ENCODE data around the gene GRM6. TPM values are rescaled to one million over a fixed set of nuclear protein-coding genes. Genes with fewer than 3 reads are reported as not detected.
A peak's percentile ranks its signal among the peaks of the same experiment; 100 is the strongest.

GRM6 gene
- total and polyA plus RNA-seq, 11 donors = 0.04 TPM; not detected in 10

DNA sequence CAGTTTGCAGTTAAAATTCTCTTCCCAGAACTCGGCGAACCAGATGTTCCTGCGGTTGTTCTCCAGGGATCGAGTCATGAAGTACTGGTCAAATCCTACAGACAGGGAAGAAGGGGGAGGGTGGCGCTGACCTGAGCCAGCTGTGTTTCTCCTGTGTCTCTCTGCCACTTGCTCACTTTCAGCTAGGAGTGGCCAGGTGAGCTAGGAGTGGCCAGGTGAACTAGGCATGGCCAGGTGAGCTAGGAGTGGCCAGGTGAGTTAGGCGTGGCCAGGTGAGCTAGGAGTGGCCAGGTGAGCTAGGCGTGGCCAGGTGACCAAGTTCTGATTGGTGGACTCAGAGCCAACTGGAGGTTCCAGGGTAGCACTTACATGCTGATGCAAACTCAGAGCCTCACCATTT, 5.8 kb downstream of the GRM6 start:
- no peak for DNase-seq
- Histone ChIP-seq H3K9me3 (peaks cover 0 to 68% (median 43%) of the 10 kb centered on the region in 12 donors), H3K4me3 (no peak overlapping the region), H3K36me3 (no peaks in the 10 kb centered on the region), H3K4me1 (peaks cover 0 to 2% (median 0%) of the 10 kb centered on the region in 12 donors), H3K27me3 (peaks cover 0 to 27% (median 14%) of the 10 kb centered on the region in 9 donors), H3K27ac (no peak overlapping the region)
- WGBS, 4 donors = 88 to 95% (median 90%) methylated on average over 7 of the region's 7 CpGs
- no peak for ATAC-seq
- TF ChIP-seq CTCF (IDR thresholded peaks at IDR 0.05) (no peak), POLR2A (IDR thresholded peaks at IDR 0.05) (no peak)
- intact Hi-C loops (cut with DNase I) = no loop called here

- DNase-seq (no peak), ATAC-seq (peak in 1 of 4 donors; percentile 7)
- Histone ChIP-seq H3K9me3 (peaks cover 0 to 75% (median 48%) of the 10 kb centered on the region in 12 donors), H3K27ac (no peak overlapping the region), H3K4me3 (no peak overlapping the region), H3K27me3 (peaks cover 0 to 20% (median 8%) of the 10 kb centered on the region in 9 donors), H3K36me3 (no peaks in the 10 kb centered on the region), H3K4me1 (no peaks in the 10 kb centered on the region)
- intact Hi-C loops (cut with DNase I) = no loop called here
- TF ChIP-seq CTCF (IDR thresholded peaks at IDR 0.05) = no peak
- TF ChIP-seq POLR2A (IDR thresholded peaks at IDR 0.05) = no peak
- 86 to 96% (median 94%) methylated on average over 18 to 27 of the region's 27 CpGs for WGBS, 4 donors
These were observed 6.5 kb downstream of the GRM6 start for GRCh38 chr5:178988436-178989220.

DNA sequence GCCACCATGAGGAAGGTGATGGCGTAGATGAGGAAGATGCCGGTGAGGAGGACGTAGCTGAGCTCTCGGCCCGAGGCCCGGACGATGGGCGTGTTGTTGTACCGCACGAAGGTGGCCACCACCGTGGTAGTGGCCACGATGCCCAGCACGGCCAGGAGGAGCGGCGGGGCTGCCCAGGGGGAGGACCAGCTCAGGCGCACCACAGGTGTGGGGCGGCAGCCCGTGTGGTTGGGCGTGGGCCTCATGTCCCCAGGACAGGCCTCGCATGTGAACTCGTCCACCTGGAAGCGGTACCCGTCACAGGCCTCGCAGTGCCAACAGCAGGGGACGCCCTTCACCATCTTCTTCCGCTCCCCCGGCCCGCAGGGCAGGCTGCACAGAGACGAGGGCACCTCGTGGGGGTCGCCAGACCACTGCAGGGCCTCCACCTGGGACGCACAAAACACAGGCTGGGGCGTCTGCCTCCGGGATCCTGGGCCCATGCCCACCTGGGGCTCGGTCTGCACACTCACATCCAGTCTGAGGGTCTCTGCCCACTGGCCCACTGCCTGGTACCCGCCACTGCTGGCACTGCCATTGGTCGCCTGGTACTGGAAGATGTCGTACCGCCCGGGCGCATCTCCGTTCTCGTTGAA, 8.7 kb downstream of the GRM6 start:
- Histone ChIP-seq H3K36me3 (no peaks in the 10 kb centered on the region), H3K4me1 (no peaks in the 10 kb centered on the region), H3K4me3 (no peak overlapping the region), H3K27me3 (peaks cover 0 to 6% (median 0%) of the 10 kb centered on the region in 9 donors), H3K9me3 (peaks cover 0 to 95% (median 65%) of the 10 kb centered on the region in 12 donors), H3K27ac (no peak overlapping the region)
- TF ChIP-seq POLR2A (IDR thresholded peaks at IDR 0.05) = no peak
- no peak for TF ChIP-seq CTCF (IDR thresholded peaks at IDR 0.05)
- ATAC-seq (no peak), DNase-seq (no peak)
- intact Hi-C loops (cut with DNase I) = no loop called here
- WGBS, 4 donors = 96 to 98% (median 98%) methylated on average over 22 to 43 of the region's 43 CpGs
